ENCODE measurements around the gene ADGB. TPM values are rescaled to one million over a fixed set of nuclear protein-coding genes. Genes with fewer than 3 reads are reported as not detected.
"Not testable (repeated sequence)": the region's sequence is repeated elsewhere in the genome, so short reads cannot be mapped to it uniquely, and the experiment has no call there.

Gene ADGB
- total RNA-seq, result under 1 TPM in 1 of 4 donors, not detected in 3; 0.19 TPM

- DNase-seq, result no peak
- Histone ChIP-seq H3K36me3 (no peaks in the 10 kb centered on the region), H3K4me3 (peak within 1 kb of the TSS; percentile 17 to 64 (median 35)), H3K27ac (no peak within 1 kb of the TSS), H3K4me1 (peaks cover 0 to 11% (median 6%) of the 10 kb centered on the region in 3 donors), H3K27me3 (no peaks in the 10 kb centered on the region), H3K9me3 (no peaks in the 10 kb centered on the region)
- TF ChIP-seq POLR2A (IDR thresholded peaks at IDR 0.05), result no peak
- TF ChIP-seq CTCF (IDR thresholded peaks at IDR 0.05), result no peak
- 6 to 26% methylated on average over 3 to 6 of the region's 32 CpGs for WGBS, 2 donors
- intact Hi-C loops (cut with DNase I), result no loop called here
These were observed at the start of gene ADGB for GRCh38 chr6:146598772-146599405. ADGB (plus strand) TSS chr6:146598972; CDS start chr6:146599041, 69 bp downstream.

GRCh38 chr6:146550911-146551310, 47.9 kb upstream of the ADGB start:
- Histone ChIP-seq H3K4me3 (no peak overlapping the region), H3K9me3 (no peaks in the 10 kb centered on the region), H3K27ac (peak overlapping the region in 1 of 4 donors; percentile 32), H3K36me3 (peaks cover 0 to 25% (median 0%) of the 10 kb centered on the region in 3 donors), H3K4me1 (peaks cover 3 to 19% (median 8%) of the 10 kb centered on the region in 3 donors), H3K27me3 (peaks cover 0 to 7% (median 0%) of the 10 kb centered on the region in 4 donors)
- DNase-seq, result no peak
- WGBS, 2 donors, result 48 to 83% methylated on average over 6 of the region's 6 CpGs
- intact Hi-C loops (cut with DNase I), result no loop called here
- TF ChIP-seq POLR2A (IDR thresholded peaks at IDR 0.05) (no peak), CTCF (IDR thresholded peaks at IDR 0.05) (no peak)

GRCh38 chr6:146551545-146551944, 47.2 kb upstream of the ADGB start:
- 71 to 73% methylated on average over 7 of the region's 7 CpGs for WGBS, 2 donors
- no peak for DNase-seq
- intact Hi-C loops (cut with DNase I), result no loop called here
- Histone ChIP-seq H3K36me3 (peaks cover 0 to 25% (median 0%) of the 10 kb centered on the region in 3 donors), H3K9me3 (no peaks in the 10 kb centered on the region), H3K4me3 (no peak overlapping the region), H3K27me3 (peaks cover 0 to 7% (median 0%) of the 10 kb centered on the region in 4 donors), H3K27ac (no peak overlapping the region), H3K4me1 (peaks cover 0 to 14% (median 4%) of the 10 kb centered on the region in 3 donors)
- TF ChIP-seq CTCF (IDR thresholded peaks at IDR 0.05), result no peak
- no peak for TF ChIP-seq POLR2A (IDR thresholded peaks at IDR 0.05)

GRCh38 chr6:146553377-146554135, 45.2 kb upstream of the ADGB start:
- DNase-seq, result no peak
- Histone ChIP-seq H3K9me3 (no peaks in the 10 kb centered on the region), H3K27me3 (peaks cover 0 to 3% (median 0%) of the 10 kb centered on the region in 4 donors), H3K27ac (no peak overlapping the region), H3K36me3 (peaks cover 0 to 25% (median 0%) of the 10 kb centered on the region in 3 donors), H3K4me1 (peaks cover 0 to 5% (median 0%) of the 10 kb centered on the region in 3 donors), H3K4me3 (no peak overlapping the region)
- intact Hi-C loops (cut with DNase I), result no loop called here
- 90 to 91% methylated on average over 7 of the region's 7 CpGs for WGBS, 2 donors
- TF ChIP-seq POLR2A (IDR thresholded peaks at IDR 0.05) (no peak), CTCF (IDR thresholded peaks at IDR 0.05) (no peak)

- H3K36me3 ChIP-seq, result peaks cover 0 to 1% (median 0%) of the 10 kb centered on the region in 3 donors
- DNase-seq, result no peak
- 71 to 76% methylated on average over 1 of the region's 1 CpG for WGBS, 2 donors
- intact Hi-C loops (cut with DNase I), result no loop called here
- TF ChIP-seq POLR2A (IDR thresholded peaks at IDR 0.05) (no peak), CTCF (IDR thresholded peaks at IDR 0.05) (no peak)
- H3K4me1 ChIP-seq, result no peaks in the 10 kb centered on the region
- H3K4me3 ChIP-seq, result no peak overlapping the region
- no peaks in the 10 kb centered on the region for H3K27me3 ChIP-seq
- no peak overlapping the region for H3K27ac ChIP-seq
- no peaks in the 10 kb centered on the region for H3K9me3 ChIP-seq
These were observed 38.2 kb upstream of the ADGB start for GRCh38 chr6:146560607-146561006.

GRCh38 chr6:146566661-146567060, 32.1 kb upstream of the ADGB start:
- H3K36me3 ChIP-seq; H3K27ac ChIP-seq; H3K27me3 ChIP-seq; DNase-seq; H3K9me3 ChIP-seq; H3K4me3 ChIP-seq; intact Hi-C loops (cut with DNase I); H3K4me1 ChIP-seq: not testable (repeated sequence)
- 51 to 69% methylated on average over 2 of the region's 2 CpGs for WGBS, 2 donors

- intact Hi-C loops (cut with DNase I); H3K27ac ChIP-seq; H3K36me3 ChIP-seq; H3K9me3 ChIP-seq; H3K4me1 ChIP-seq; H3K27me3 ChIP-seq; DNase-seq; H3K4me3 ChIP-seq: not testable (repeated sequence)
- 73 to 85% methylated on average over 3 of the region's 3 CpGs for WGBS, 2 donors
These were observed 30.2 kb upstream of the ADGB start for GRCh38 chr6:146568619-146569018.

All from esophagus squamous epithelium (tissue), 5 donors.